ENCODE results near the gene MICALL1. TPM values are rescaled to one million over a fixed set of nuclear protein-coding genes. Genes with fewer than 3 reads are reported as not detected.

Gene MICALL1
- total and polyA plus RNA-seq, 9 of the 15 experiments (the other 6 are each of a cell fraction or from before 2014, with no cell fraction given) = 0.32 to 21.5 (median 6.1) TPM

- TF ChIP-seq, protein P1, sequence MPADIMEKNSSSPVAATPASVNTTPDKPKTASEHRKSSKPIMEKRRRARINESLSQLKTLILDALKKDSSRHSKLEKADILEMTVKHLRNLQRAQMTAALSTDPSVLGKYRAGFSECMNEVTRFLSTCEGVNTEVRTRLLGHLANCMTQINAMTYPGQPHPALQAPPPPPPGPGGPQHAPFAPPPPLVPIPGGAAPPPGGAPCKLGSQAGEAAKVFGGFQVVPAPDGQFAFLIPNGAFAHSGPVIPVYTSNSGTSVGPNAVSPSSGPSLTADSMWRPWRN (IDR thresholded peaks at IDR 0.05; ENCODE audit: low read depth) = no peak
- TF ChIP-seq ZNF143 (CRISPR knock-in tag; IDR thresholded peaks at IDR 0.05) (0 out of 2 replicates have a peak, but pooled peaks have one; percentile 17), FOXK1 (CRISPR knock-in tag; IDR thresholded peaks at IDR 0.05; ENCODE audit: borderline replicate concordance) (0 out of 2 replicates have a peak, but pooled peaks have one; percentile 25), SRSF7 (optimal IDR thresholded peaks at IDR 0.05; ENCODE audit: low read depth, low read length) (no peak), GTF2E2 (tag; IDR thresholded peaks at IDR 0.05) (peak; percentile 74; the same call in 1 of the 2 replicates), BDP1 (IDR thresholded peaks at IDR 0.05; ENCODE audit: insufficient read depth, insufficient read length) (no peak), FOXJ3 (CRISPR knock-in tag; IDR thresholded peaks at IDR 0.05) (no peak), SRSF1 (IDR thresholded peaks at IDR 0.05; ENCODE audit: low read depth, low read length) (no peak), HIVEP1 (CRISPR knock-in tag; IDR thresholded peaks at IDR 0.05) (no peak), SMARCE1 (IDR thresholded peaks at IDR 0.05) (peak; percentile 68; the same call in 1 of the 2 replicates), FOXJ2 (tag; IDR thresholded peaks at IDR 0.05) (no peak), SMARCC2 (IDR thresholded peaks at IDR 0.05; ENCODE audit: low read depth) (0 out of 2 replicates have a peak, but pooled peaks have one; percentile 40), NFE2 (IDR thresholded peaks at IDR 0.05; ENCODE audit: low read depth) (peak; percentile 40; the same call in 1 of the 2 replicates), ZNF184 (CRISPR knock-in tag; IDR thresholded peaks at IDR 0.05) (no peak), RERE (CRISPR knock-in tag; IDR thresholded peaks at IDR 0.05; ENCODE audit: borderline replicate concordance) (no peak), PHTF2 (CRISPR knock-in tag; IDR thresholded peaks at IDR 0.05) (no peak), ZZZ3 (IDR thresholded peaks at IDR 0.05) (no peak), CBX2 (IDR thresholded peaks at IDR 0.05; ENCODE audit: insufficient read depth, low read length, poor library complexity, severe bottlenecking) (no peak), TAF9B (IDR thresholded peaks at IDR 0.05; ENCODE audit: partially characterized antibody) (peak; percentile 50), SMC3 (conservative IDR thresholded peaks at IDR 0.05; ENCODE audit: insufficient read depth, low read depth, low read length) (no peak)
- TF ChIP-seq, protein P2, sequence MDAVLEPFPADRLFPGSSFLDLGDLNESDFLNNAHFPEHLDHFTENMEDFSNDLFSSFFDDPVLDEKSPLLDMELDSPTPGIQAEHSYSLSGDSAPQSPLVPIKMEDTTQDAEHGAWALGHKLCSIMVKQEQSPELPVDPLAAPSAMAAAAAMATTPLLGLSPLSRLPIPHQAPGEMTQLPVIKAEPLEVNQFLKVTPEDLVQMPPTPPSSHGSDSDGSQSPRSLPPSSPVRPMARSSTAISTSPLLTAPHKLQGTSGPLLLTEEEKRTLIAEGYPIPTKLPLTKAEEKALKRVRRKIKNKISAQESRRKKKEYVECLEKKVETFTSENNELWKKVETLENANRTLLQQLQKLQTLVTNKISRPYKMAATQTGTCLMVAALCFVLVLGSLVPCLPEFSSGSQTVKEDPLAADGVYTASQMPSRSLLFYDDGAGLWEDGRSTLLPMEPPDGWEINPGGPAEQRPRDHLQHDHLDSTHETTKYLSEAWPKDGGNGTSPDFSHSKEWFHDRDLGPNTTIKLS (IDR thresholded peaks at IDR 0.05; ENCODE audit: borderline replicate concordance, low read depth) = no peak
Observed at GRCh38 chr22:37904572-37905533, 1.2 kb upstream of the MICALL1 start (continued).

Measured in K562 (cell line).